GM21360 (cell line): ENCODE results near the gene SKA2.
"Not testable (repeated sequence)": the region's sequence is repeated elsewhere in the genome, so short reads cannot be mapped to it uniquely, and the experiment has no call there.

Experiments used
- ATAC-seq: cut with Tn5 transposase; IDR thresholded peaks from one replicate; pipeline ENCODE4 v1.9.1; 2021; ENCODE audit warnings: mild to moderate bottlenecking, moderate library complexity; ENCODE audit not compliant: unreplicated experiment

SKA2 gene

GRCh38 chr17:59154721-59155438 lies at the start of gene SKA2:
Gene SKA2 (minus strand): TSS chr17:59155186. CDS start chr17:59155163, 23 bp downstream.
- ATAC-seq: peak; percentile 77

- no peak for ATAC-seq
These were observed 47.3 kb upstream of the SKA2 start for GRCh38 chr17:59202320-59202719.

GRCh38 chr17:59199398-59199797 lies 44.4 kb upstream of the SKA2 start:
- ATAC-seq: no peak

GRCh38 chr17:59193336-59193862 lies 38.4 kb upstream of the SKA2 start:
- ATAC-seq: no peak

- no peak for ATAC-seq
These were observed 35.8 kb upstream of the SKA2 start for GRCh38 chr17:59190806-59191205.

- ATAC-seq: no peak
These were observed 31.9 kb upstream of the SKA2 start for GRCh38 chr17:59186850-59187249.

- no peak for ATAC-seq
These were observed 31.0 kb upstream of the SKA2 start for GRCh38 chr17:59185997-59186396.

- ATAC-seq: no peak
These were observed 26.5 kb upstream of the SKA2 start for GRCh38 chr17:59181481-59181880.

GRCh38 chr17:59180626-59181025 lies 25.6 kb upstream of the SKA2 start:
- no peak for ATAC-seq

- ATAC-seq: not testable (repeated sequence)
These were observed 24.6 kb upstream of the SKA2 start for GRCh38 chr17:59179601-59180000.

GRCh38 chr17:59178266-59178985 lies 23.4 kb upstream of the SKA2 start:
- no peak for ATAC-seq

- ATAC-seq: no peak
These were observed 20.1 kb upstream of the SKA2 start for GRCh38 chr17:59175076-59175475.

GRCh38 chr17:59174671-59175070 lies 19.7 kb upstream of the SKA2 start:
- no peak for ATAC-seq

- no peak for ATAC-seq
These were observed 17.5 kb upstream of the SKA2 start for GRCh38 chr17:59172436-59173004.

GRCh38 chr17:59167571-59168001 lies 12.6 kb upstream of the SKA2 start:
- no peak for ATAC-seq

- peak; percentile 54 for ATAC-seq
These were observed 11.0 kb upstream of the SKA2 start for GRCh38 chr17:59165933-59166342.

- no peak for ATAC-seq
These were observed 6.5 kb upstream of the SKA2 start for GRCh38 chr17:59161477-59161876.

GRCh38 chr17:59160157-59161025 lies 5.4 kb upstream of the SKA2 start:
- no peak for ATAC-seq

GRCh38 chr17:59155439-59156177 lies 622 bp upstream of the SKA2 start, which contains the start of gene PRR11:
Gene PRR11 (plus strand): TSS chr17:59155746. CDS start chr17:59169753, 14,007 bp downstream.
- peak; percentile 88 for ATAC-seq

- no peak for ATAC-seq
These were observed 680 bp downstream of the SKA2 start for GRCh38 chr17:59154292-59154720.
